WERI-Rb-1 (cell line): Measurements from ENCODE around the gene RABAC1.

Experiments
- DNase-seq: peaks from one replicate; pipeline ENCODE4 v3.0.0-alpha.2; 2020
- H3K27ac ChIP-seq: fragments of 250-450 bp; sonication (Bioruptor Pico); 2 replicates; pipeline ENCODE4 v1.5.1; 2020; ENCODE audit warnings: mild to moderate bottlenecking, moderate library complexity
- H3K27me3 ChIP-seq: fragments of 250-450 bp; sonication (Bioruptor Pico); 2 replicates; pipeline ENCODE4 v1.5.1; 2021; ENCODE audit warnings: mild to moderate bottlenecking, low read depth, moderate library complexity; ENCODE audit not compliant: insufficient read depth, severe bottlenecking
- H3K36me3 ChIP-seq: fragments of 250-450 bp; sonication (Bioruptor Pico); 2 replicates; pipeline ENCODE4 v1.5.1; 2020; ENCODE audit warnings: mild to moderate bottlenecking, moderate library complexity
- H3K4me3 ChIP-seq: 2 replicates; pipeline ENCODE4 v1.5.1; 2011; ENCODE audit warnings: low read depth, mild to moderate bottlenecking, control low read depth, low read length
- H3K9me3 ChIP-seq: fragments of 250-450 bp; sonication (Bioruptor Pico); 2 replicates; pipeline ENCODE4 v1.5.1; 2021; ENCODE audit warnings: mild to moderate bottlenecking, moderate library complexity; ENCODE audit not compliant: severe bottlenecking
- CTCF ChIP-seq: IDR thresholded peaks from 2 replicates; pipeline ENCODE4 v1.5.1; 2011; ENCODE audit warnings: low read depth, mild to moderate bottlenecking, control low read depth, inconsistent platforms, low read length

Gene RABAC1

DNA sequence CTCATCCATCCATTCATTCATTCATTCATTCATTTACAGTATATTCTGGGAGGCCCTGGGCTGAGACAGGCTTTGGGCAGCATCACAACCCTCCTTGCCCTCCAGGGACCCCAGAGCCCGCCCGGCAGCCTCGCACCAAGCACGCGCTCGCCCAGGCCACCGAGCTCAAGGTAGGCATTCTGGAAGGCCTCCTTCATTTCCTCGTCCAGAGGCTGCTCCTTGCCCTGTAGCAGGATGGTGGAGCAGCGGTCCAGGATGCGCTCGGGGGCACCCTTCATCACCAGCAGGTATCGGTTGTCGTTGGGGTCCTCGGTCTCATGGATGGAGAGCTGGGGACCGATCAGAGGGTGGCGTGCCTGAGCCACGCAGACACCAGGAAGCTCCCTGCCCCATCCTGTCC lies 19.3 kb upstream of the RABAC1 start:
- TF ChIP-seq CTCF = no peak
- DNase-seq = no peak
- Histone ChIP-seq H3K4me3 (no peak overlapping the region), H3K36me3 (peaks cover 96% of the 10 kb centered on the region), H3K9me3 (no peaks in the 10 kb centered on the region), H3K27ac (no peak overlapping the region), H3K27me3 (no peaks in the 10 kb centered on the region)

DNA sequence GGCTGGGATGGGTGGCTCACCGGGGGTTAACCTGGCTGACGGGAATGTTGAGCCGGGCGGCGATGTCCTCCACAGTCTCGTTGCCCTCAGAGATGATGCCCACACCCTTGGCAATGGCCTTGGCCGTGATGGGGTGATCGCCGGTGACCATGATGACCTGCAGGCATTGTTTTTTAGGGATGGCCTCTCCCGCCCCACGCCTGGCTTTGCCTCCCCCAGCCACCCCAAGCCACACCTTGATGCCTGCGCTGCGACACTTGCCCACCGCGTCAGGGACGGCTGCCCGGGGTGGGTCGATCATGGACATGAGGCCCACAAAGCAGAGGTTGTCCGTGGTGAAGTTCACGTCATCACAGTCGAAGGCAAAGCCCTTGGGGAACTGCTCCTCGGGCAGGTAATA lies 18.8 kb upstream of the RABAC1 start:
- no peak for DNase-seq
- H3K4me3 ChIP-seq = no peak overlapping the region
- H3K36me3 ChIP-seq = peaks cover 97% of the 10 kb centered on the region
- no peaks in the 10 kb centered on the region for H3K27me3 ChIP-seq
- H3K9me3 ChIP-seq = no peaks in the 10 kb centered on the region
- TF ChIP-seq CTCF = no peak
- H3K27ac ChIP-seq = no peak overlapping the region

- H3K4me3 ChIP-seq = no peak overlapping the region
- H3K27ac ChIP-seq = no peak overlapping the region; the same call in none of the 2 replicates
- no peaks in the 10 kb centered on the region for H3K9me3 ChIP-seq
- TF ChIP-seq CTCF = no peak
- peaks cover 92% of the 10 kb centered on the region for H3K36me3 ChIP-seq
- DNase-seq = no peak
- no peaks in the 10 kb centered on the region for H3K27me3 ChIP-seq
Observed at GRCh38 chr19:41974652-41975051, 15.5 kb upstream of the RABAC1 start.

DNA sequence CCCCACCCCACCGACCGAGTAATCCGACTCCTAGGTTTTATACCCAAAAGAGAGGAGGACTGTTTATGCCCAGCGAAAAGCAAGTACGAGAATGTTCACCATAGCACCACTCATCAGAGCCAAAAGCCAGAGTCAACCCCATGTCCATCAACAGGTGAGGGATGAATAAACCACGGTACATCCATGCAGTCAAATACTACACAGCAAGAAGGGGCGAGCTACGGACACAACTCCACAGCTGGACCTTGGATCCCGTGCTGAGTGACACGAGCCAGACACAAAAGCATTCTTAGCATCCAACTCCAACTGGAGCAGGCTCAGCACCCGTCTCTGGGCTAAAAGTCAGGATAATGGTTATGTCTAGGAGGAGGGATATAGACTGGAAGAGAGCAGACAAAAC lies 12.2 kb upstream of the RABAC1 start:
- Histone ChIP-seq H3K36me3 (peaks cover 90% of the 10 kb centered on the region), H3K27ac (no peak overlapping the region), H3K4me3 (no peak overlapping the region), H3K9me3 (no peaks in the 10 kb centered on the region), H3K27me3 (no peaks in the 10 kb centered on the region)
- no peak for DNase-seq
- no peak for TF ChIP-seq CTCF

GRCh38 chr19:41969772-41970458 lies 10.8 kb upstream of the RABAC1 start:
- Histone ChIP-seq H3K27me3 (no peaks in the 10 kb centered on the region), H3K27ac (no peak overlapping the region), H3K9me3 (no peaks in the 10 kb centered on the region), H3K36me3 (peaks cover 90% of the 10 kb centered on the region), H3K4me3 (no peak overlapping the region)
- no peak for DNase-seq
- TF ChIP-seq CTCF = no peak
